ENCODE data around the gene PRKCE.
A peak's percentile ranks its signal among the peaks of the same experiment; 100 is the strongest.

The PRKCE gene

GRCh38 chr2:45728458-45728942 lies 77.0 kb downstream of the PRKCE start:
- DNase-seq (ENCODE audit: low read depth): no peak

GRCh38 chr2:45729753-45730512 lies 78.5 kb downstream of the PRKCE start:
- no peak for DNase-seq (ENCODE audit: low read depth)

DNA sequence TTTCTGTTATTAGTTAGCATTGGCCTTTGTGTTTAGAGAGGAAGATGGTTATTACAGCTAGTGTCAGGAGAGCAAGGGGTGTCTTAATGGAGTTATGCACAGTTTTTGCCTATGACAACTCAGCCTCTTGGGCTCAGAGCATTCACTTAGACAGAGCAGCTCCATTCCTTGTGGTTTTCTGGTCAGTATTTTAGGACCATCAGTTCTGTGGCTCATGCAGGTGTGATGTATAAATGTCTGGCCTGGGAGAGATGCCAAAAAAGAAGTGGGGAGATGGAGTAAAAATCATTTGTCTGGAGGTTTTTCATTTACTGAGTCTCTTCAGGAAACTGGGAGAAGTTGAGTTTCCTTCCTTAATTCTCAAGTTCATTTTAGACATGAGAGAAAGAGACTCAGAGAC lies 79.7 kb downstream of the PRKCE start:
- no peak for DNase-seq (ENCODE audit: low read depth)

DNA sequence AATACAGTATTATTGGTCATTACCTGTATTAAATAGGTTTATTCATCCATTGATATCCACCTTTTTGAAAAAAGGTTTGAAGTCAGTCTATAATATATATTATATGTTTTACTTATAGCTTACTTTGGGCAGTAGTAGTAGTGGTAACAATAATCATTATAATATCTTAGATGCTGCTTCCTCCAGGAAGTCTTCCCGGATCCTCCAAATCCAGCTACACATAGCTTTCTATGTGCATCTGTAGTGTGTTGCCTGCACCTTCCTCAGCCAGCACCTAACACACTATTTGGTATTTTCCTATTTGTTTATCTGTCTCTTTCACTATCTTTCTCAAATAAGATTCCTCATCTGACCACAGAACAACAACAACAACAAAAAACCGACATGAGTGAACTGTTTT lies 81.0 kb downstream of the PRKCE start:
- no peak for DNase-seq (ENCODE audit: low read depth)

DNA sequence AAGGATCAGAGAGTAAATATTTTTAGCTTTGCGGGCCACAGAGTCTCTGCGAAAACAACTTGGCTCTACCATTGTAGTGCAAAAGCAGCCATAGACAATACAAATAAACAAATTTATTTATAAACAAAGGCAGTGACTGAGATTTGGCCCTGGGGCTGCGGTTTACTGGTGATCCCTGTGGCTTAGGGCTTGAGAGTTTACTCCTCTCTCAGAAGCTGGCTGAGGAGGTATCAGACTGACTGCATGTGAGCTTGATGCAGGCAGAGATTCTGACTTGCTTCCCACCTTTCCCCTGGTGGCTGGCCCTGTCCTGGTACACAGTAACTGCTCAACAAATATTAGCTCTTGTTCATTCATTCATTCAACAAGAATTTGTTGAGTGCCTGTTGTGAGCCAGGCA lies 81.5 kb downstream of the PRKCE start:
- DNase-seq (ENCODE audit: low read depth): no peak

GRCh38 chr2:45734336-45734735 lies 82.9 kb downstream of the PRKCE start:
- DNase-seq (ENCODE audit: low read depth): no peak

DNA sequence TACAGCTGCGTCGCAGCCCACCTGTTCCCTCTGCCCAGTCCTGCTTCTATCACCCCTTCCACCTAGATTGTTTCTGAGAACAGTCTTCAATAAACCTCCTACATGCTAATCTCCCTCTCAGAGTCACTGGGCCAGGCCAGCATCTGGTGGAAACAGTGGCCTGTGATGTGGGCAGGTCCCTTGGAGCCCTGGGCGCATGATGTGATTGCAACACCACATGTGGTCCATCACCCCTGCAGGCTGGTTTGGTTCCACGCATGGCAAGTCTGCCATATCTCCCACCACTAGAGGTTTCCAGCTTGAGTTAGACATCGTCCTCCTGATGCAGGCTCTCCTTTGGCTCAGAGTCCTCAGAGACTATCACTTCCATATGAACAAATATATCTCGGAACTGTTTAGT lies 83.5 kb downstream of the PRKCE start:
- DNase-seq (ENCODE audit: low read depth): no peak

- DNase-seq (ENCODE audit: low read depth): no peak
Measured at GRCh38 chr2:45736757-45737704, 85.6 kb downstream of the PRKCE start.

DNA sequence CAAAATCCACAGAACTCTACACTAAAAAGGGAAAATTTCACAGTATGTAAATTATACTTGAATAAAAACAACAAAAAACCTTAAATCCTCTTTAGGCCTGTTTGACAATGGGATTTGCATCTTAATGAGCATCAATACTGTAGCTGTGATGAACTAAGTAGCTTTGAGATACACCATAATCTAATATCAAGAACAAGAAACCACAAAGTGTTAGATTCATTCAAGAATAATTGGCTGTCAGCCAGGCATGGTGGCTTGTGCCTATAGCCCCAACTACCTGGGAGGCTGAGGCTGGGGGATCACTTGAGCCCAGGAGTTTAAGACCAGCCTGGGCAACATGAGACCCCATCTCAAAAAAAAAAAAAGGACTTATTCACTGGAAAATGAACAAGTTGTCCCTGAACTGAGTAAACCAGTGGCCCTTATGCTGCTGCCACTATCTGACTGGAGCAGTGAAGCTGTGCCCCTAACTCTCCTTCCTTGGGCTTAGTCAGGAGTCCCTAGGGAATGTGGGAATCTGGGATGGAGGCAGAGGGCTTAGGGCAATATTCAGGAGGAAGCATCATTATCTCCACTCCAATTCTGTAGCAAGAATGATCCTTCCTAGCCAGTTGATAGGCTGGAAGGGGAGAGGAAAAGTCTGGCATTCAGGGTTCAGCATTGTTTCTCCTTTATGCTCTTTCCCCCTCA lies 88.5 kb downstream of the PRKCE start:
- no peak for DNase-seq (ENCODE audit: low read depth)

GRCh38 chr2:45741161-45741850 lies 89.8 kb downstream of the PRKCE start:
- no peak for DNase-seq (ENCODE audit: low read depth)

GRCh38 chr2:45743531-45744396 lies 92.3 kb downstream of the PRKCE start:
- DNase-seq (ENCODE audit: low read depth): peak; percentile 42

DNA sequence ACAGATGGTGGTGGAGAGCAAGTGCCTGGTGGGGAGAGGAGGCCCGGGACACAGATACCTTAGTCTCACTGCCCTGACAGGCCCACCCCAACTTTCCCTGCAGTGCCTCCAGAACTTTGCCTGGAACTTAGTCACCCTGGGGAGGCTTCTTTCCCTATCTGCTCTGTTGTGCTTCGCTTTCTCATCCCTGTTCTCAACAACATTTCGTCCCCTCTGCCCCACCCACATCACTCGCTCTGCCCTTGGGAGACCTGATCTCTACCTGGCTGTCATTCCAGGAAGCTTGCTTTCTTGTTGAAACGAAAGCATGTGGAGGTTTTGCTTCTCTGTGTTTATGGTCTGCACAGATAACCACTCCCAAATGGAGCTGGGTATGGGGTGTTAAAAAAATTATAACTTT lies 93.8 kb downstream of the PRKCE start:
- DNase-seq (ENCODE audit: low read depth): no peak

- DNase-seq (ENCODE audit: low read depth): peak; percentile 58
Measured at GRCh38 chr2:45746888-45747287, 95.4 kb downstream of the PRKCE start.

DNA sequence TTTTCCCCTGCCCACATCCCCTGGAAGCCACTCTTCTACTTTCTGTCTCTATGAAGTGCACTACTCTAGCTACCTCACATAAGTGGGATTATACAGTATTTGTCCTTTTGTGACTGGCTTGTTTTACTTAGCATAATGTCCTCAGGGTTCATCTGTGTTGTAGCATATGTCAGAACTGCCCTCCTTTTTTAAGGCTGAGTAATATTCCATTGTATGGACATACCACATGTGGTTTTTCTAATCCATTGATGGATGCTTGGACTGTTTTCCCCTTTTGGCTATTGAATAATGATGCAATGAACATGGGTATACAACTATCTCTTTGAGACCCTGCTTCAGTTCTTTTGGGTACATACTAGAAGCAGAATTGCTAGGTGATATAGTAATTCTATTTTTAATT lies 95.9 kb downstream of the PRKCE start:
- DNase-seq (ENCODE audit: low read depth): no peak

DNA sequence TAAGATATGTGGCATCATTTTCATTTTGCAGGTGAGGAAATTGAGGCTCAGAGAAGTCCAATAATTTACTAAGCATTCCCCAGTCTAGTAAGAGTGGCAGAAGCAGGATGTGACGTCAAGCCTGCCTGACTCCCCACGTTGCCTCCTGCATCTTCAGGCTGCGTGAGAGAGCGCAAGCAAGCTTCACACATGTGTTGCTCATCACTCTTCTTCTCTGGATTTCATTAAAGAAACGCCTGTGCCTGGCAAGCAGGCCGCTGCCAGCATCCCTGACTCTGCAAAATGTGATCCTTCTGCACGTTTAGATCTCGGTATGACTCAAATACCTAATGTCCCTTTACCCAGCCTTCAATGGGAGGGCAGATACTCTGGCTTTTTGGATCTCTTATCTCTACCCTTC lies 96.8 kb downstream of the PRKCE start:
- DNase-seq (ENCODE audit: low read depth): peak; percentile 95

DNA sequence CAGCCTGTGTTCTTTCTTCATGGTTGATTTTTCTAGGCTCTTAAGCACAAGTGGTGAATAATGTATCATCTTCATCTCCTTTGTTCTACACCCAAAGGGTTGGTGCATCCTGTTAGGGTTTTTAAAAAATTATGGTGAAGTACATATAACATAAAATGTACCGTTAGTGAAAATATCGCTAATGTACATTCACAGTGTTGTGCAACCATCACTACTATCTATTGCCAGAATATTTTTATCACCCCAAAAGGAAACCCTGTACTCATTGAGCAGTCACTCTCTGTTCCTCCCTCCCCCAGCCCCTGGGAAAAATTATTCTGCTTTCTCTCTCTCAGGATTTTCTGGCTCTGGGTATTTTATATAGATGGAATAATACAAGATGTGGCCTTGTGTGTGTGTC lies 98.5 kb downstream of the PRKCE start:
- no peak for DNase-seq (ENCODE audit: low read depth)

DNA sequence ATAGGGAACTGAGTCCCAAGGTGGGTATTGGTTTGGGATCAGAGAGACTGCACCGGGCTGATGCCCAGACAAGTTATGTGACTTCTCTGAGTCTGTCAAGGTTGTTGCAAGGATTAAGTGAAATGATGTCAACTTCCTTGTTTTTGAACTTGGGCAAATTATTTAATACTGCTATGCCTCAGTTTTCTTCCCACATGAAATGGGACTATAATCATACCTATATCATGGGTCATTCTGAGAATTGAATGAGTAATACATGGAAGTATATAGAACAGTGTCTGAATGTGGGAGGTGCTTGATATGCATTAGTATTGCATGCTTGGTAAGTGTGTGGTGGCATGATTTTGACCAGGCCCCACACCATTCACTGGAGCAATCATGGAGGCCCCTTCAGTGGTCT lies 99.0 kb downstream of the PRKCE start:
- no peak for DNase-seq (ENCODE audit: low read depth)

DNA sequence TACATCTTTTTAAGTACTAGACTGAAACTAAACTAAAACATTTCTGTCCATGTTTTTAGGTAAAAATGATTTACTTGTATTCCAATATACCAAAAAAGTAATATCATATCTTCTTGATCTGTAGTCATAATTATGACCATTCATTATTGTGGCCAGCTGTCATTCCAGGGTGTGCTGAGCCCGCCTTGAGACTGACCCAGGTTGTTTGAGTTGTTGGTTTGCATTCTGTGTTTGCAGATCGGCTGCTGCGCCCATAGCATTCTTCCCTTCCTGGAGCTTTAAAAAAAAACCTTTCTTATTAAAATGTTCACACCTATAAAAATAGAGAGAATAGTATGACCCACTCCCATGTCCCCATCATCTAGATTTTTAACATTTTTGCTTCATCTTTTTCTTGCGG lies 101.9 kb downstream of the PRKCE start:
- no peak for DNase-seq (ENCODE audit: low read depth)

GRCh38 chr2:45754131-45755010 lies 102.9 kb downstream of the PRKCE start:
- DNase-seq (ENCODE audit: low read depth): no peak

Measured in GM04503 (cell line).